Endothelial cell (in vitro differentiated cells): Measurements from ENCODE around the gene CFL2. TPM values are rescaled to one million over a fixed set of nuclear protein-coding genes. Genes with fewer than 3 reads are reported as not detected.

Experiments
- DNase-seq: peaks from one replicate; pipeline ENCODE4 v3.0.0; 2021; ENCODE audit warnings: low spot score
- H3K27ac Mint-ChIP-seq: one replicate; pipeline ENCODE4 v1.8.0; 2021; ENCODE audit warnings: mixed read lengths, inconsistent platforms; ENCODE audit not compliant: unreplicated experiment
- H3K27me3 Mint-ChIP-seq: one replicate; pipeline ENCODE4 v1.8.0; 2021; ENCODE audit warnings: mild to moderate bottlenecking, moderate library complexity, mixed read lengths, inconsistent platforms; ENCODE audit not compliant: unreplicated experiment
- H3K36me3 Mint-ChIP-seq: one replicate; pipeline ENCODE4 v1.8.0; 2021; ENCODE audit warnings: mild to moderate bottlenecking, low read depth, mixed read lengths, inconsistent platforms; ENCODE audit not compliant: unreplicated experiment
- H3K4me1 Mint-ChIP-seq: one replicate; pipeline ENCODE4 v1.8.0; 2021; ENCODE audit warnings: mild to moderate bottlenecking, mixed read lengths, inconsistent platforms; ENCODE audit not compliant: unreplicated experiment
- H3K4me3 Mint-ChIP-seq: one replicate; pipeline ENCODE4 v1.8.0; 2021; ENCODE audit warnings: mild to moderate bottlenecking, mixed read lengths, inconsistent platforms; ENCODE audit not compliant: unreplicated experiment
- H3K9me3 Mint-ChIP-seq: one replicate; pipeline ENCODE4 v1.8.0; 2021; ENCODE audit warnings: mixed read lengths, inconsistent platforms; ENCODE audit not compliant: unreplicated experiment
- CTCF ChIP-seq: fragments of 200-600 bp; sonication (generic); IDR thresholded peaks from one replicate; pipeline ENCODE4 v1.5.0; 2021; ENCODE audit warnings: antibody characterized with exemption; ENCODE audit not compliant: unreplicated experiment
- total RNA-seq: library from RNA; stranded (reverse); fragmentation: NEBNext Ultra II Directional; extraction: Animal tissue kit (Norgen Biotek cat#: 25700); gene quantifications from one replicate; pipeline ENCODE4 v1.2.1, GENCODE V29; 2021; ENCODE audit not compliant: unreplicated experiment

CFL2 gene
- total RNA-seq, 1 donor from 2014 or later = 27.8 TPM

- TF ChIP-seq CTCF = no peak
- DNase-seq = no peak
- peaks cover 5% of the 10 kb centered on the region for H3K27me3 Mint-ChIP-seq
- H3K36me3 Mint-ChIP-seq = no peaks in the 10 kb centered on the region
- H3K4me1 Mint-ChIP-seq = peaks cover 9% of the 10 kb centered on the region
- peak overlapping the region; percentile 71 for H3K27ac Mint-ChIP-seq
- H3K9me3 Mint-ChIP-seq = no peaks in the 10 kb centered on the region
- H3K4me3 Mint-ChIP-seq = peak overlapping the region; percentile 89
Measured at GRCh38 chr14:34715127-34715863, 902 bp upstream of the CFL2 start.

- H3K9me3 Mint-ChIP-seq = no peaks in the 10 kb centered on the region
- H3K27ac Mint-ChIP-seq = peak overlapping the region; percentile 87
- TF ChIP-seq CTCF = no peak
- no peaks in the 10 kb centered on the region for H3K36me3 Mint-ChIP-seq
- H3K4me1 Mint-ChIP-seq = peaks cover 9% of the 10 kb centered on the region
- H3K4me3 Mint-ChIP-seq = peak overlapping the region; percentile 96
- peaks cover 4% of the 10 kb centered on the region for H3K27me3 Mint-ChIP-seq
- DNase-seq = no peak
Measured at GRCh38 chr14:34713681-34714319, 593 bp downstream of the CFL2 start.

- Mint-ChIP-seq H3K9me3 (no peaks in the 10 kb centered on the region), H3K4me3 (peak overlapping the region; percentile 96), H3K27me3 (peaks cover 4% of the 10 kb centered on the region), H3K36me3 (no peaks in the 10 kb centered on the region), H3K4me1 (peaks cover 9% of the 10 kb centered on the region), H3K27ac (peak overlapping the region; percentile 87)
- no peak for TF ChIP-seq CTCF
- DNase-seq = no peak
Measured at GRCh38 chr14:34713122-34713680, 1.2 kb downstream of the CFL2 start.

- Mint-ChIP-seq H3K27ac (no peak overlapping the region), H3K4me3 (no peak overlapping the region), H3K36me3 (no peaks in the 10 kb centered on the region), H3K4me1 (peaks cover 9% of the 10 kb centered on the region), H3K9me3 (no peaks in the 10 kb centered on the region), H3K27me3 (peaks cover 4% of the 10 kb centered on the region)
- DNase-seq = no peak
- TF ChIP-seq CTCF = no peak
Measured at GRCh38 chr14:34711796-34712712, 2.3 kb downstream of the CFL2 start.
